ENCODE data around the gene ANKFN1.

- TF ChIP-seq CTCF (conservative IDR thresholded peaks at IDR 0.05) (no peak), ZFX (IDR thresholded peaks at IDR 0.05) (no peak)
These were observed 299.2 kb downstream of the ANKFN1 start for GRCh38 chr17:56452461-56452860.

Data from C4-2B (cell line).